SK-N-SH treated with all-trans-retinoic acid at 6 μM for 48 hours (cell line): ENCODE data around the gene RASL12.

ENCODE experiments used
- ATAC-seq: fragments of 200-7000 bp; cut with Tn5 transposase; 3 replicates; pipeline ENCODE4 v1.9.1; 2020; ENCODE audit warnings: mild to moderate bottlenecking, moderate library complexity
- ARNTL ChIP-seq: fragments of 450-650 bp; formaldehyde crosslinking; IDR thresholded peaks from 2 replicates; pipeline ENCODE4 v1.5.0; 2020; ENCODE audit warnings: low read depth, mild to moderate bottlenecking, moderate library complexity, borderline replicate concordance
- BACH2 ChIP-seq: fragments of 250-450 bp; sonication (Bioruptor Pico); IDR thresholded peaks from 2 replicates; pipeline ENCODE4 v1.9.0; 2021; ENCODE audit warnings: mild to moderate bottlenecking, borderline replicate concordance
- CSDC2 ChIP-seq: fragments of 250-450 bp; sonication (Bioruptor Pico); IDR thresholded peaks from 2 replicates; pipeline ENCODE4 v1.5.0; 2020; ENCODE audit warnings: mild to moderate bottlenecking, moderate library complexity
- ESRRG ChIP-seq: fragments of 250-450 bp; sonication (Bioruptor Pico); IDR thresholded peaks from 2 replicates; pipeline ENCODE4 v1.6.1; 2021; ENCODE audit warnings: mild to moderate bottlenecking
- GLIS3 ChIP-seq: fragments of 250-450 bp; sonication (Bioruptor Pico); IDR thresholded peaks from 2 replicates; pipeline ENCODE4 v1.5.0; 2020; ENCODE audit warnings: mild to moderate bottlenecking, moderate library complexity
- ISL1 ChIP-seq: fragments of 250-450 bp; sonication (Bioruptor Pico); IDR thresholded peaks from 2 replicates; pipeline ENCODE4 v2.1.2; 2022; ENCODE audit warnings: mild to moderate bottlenecking, moderate library complexity
- OSR1 ChIP-seq: fragments of 250-450 bp; sonication (Bioruptor Pico); IDR thresholded peaks from 2 replicates; pipeline ENCODE4 v1.8.0; 2022; ENCODE audit warnings: moderate library complexity, mild to moderate bottlenecking, inconsistent platforms
- PPARA ChIP-seq: fragments of 250-450 bp; sonication (Bioruptor Pico); IDR thresholded peaks from 2 replicates; pipeline ENCODE4 v1.5.0; 2020; ENCODE audit warnings: mild to moderate bottlenecking, borderline replicate concordance
- RARB ChIP-seq: fragments of 250-450 bp; sonication (Bioruptor Pico); IDR thresholded peaks from 2 replicates; pipeline ENCODE4 v1.8.0; 2021; ENCODE audit warnings: mild to moderate bottlenecking, moderate library complexity
- SNAI2 ChIP-seq: fragments of 250-450 bp; sonication (Bioruptor Pico); IDR thresholded peaks from 2 replicates; pipeline ENCODE4 v1.5.0; 2020; ENCODE audit warnings: mild to moderate bottlenecking, moderate library complexity
- TCF4 ChIP-seq: fragments of 250-450 bp; sonication (Bioruptor Pico); IDR thresholded peaks from 2 replicates; pipeline ENCODE4 v1.8.0; 2021; ENCODE audit warnings: mild to moderate bottlenecking, moderate library complexity, borderline replicate concordance
- TOX ChIP-seq: fragments of 250-450 bp; sonication (Bioruptor Pico); IDR thresholded peaks from 2 replicates; pipeline ENCODE4 v1.8.0; 2021; ENCODE audit warnings: mild to moderate bottlenecking, moderate library complexity, borderline replicate concordance
- ZC3H10 ChIP-seq: fragments of 250-450 bp; sonication (Bioruptor Pico); IDR thresholded peaks from 2 replicates; pipeline ENCODE4 v1.5.1; 2021; ENCODE audit warnings: mild to moderate bottlenecking, moderate library complexity
- ZFP3 ChIP-seq: fragments of 250-450 bp; sonication (Bioruptor Pico); IDR thresholded peaks from 2 replicates; pipeline ENCODE4 v1.5.0; 2020; ENCODE audit warnings: mild to moderate bottlenecking, moderate library complexity
- ZFP30 ChIP-seq: fragments of 450-650 bp; formaldehyde crosslinking; IDR thresholded peaks from 2 replicates; pipeline ENCODE4 v1.5.0; 2022; ENCODE audit warnings: mild to moderate bottlenecking, moderate library complexity
- ZNF565 ChIP-seq: fragments of 450-650 bp; formaldehyde crosslinking; conservative IDR thresholded peaks from 2 replicates; pipeline ENCODE4 v1.5.0; 2020; ENCODE audit warnings: low read depth, mild to moderate bottlenecking, moderate library complexity
- ZNF70 ChIP-seq: fragments of 450-650 bp; formaldehyde crosslinking; IDR thresholded peaks from 2 replicates; pipeline ENCODE4 v1.5.0; 2020; ENCODE audit warnings: mild to moderate bottlenecking, moderate library complexity
- ZNF8 ChIP-seq: fragments of 450-650 bp; formaldehyde crosslinking; IDR thresholded peaks from 2 replicates; pipeline ENCODE4 v1.5.0; 2020; ENCODE audit warnings: mild to moderate bottlenecking, moderate library complexity
- TF ChIP-seq, protein P1 (sequence below): fragments of 250-450 bp; sonication (Bioruptor Pico); IDR thresholded peaks from 2 replicates; pipeline ENCODE4 v1.5.0; 2020; ENCODE audit warnings: mild to moderate bottlenecking, moderate library complexity
- TF ChIP-seq, protein P2 (sequence below): fragments of 250-450 bp; sonication (Bioruptor Pico); IDR thresholded peaks from 2 replicates; pipeline ENCODE4 v1.8.0; 2020; ENCODE audit warnings: mild to moderate bottlenecking, moderate library complexity, borderline replicate concordance
- TF ChIP-seq, protein P3 (sequence below): fragments of 250-450 bp; sonication (Bioruptor Pico); IDR thresholded peaks from 2 replicates; pipeline ENCODE4 v1.8.0; 2021; ENCODE audit warnings: low read depth, mild to moderate bottlenecking, moderate library complexity, borderline replicate concordance

Gene RASL12

DNA sequence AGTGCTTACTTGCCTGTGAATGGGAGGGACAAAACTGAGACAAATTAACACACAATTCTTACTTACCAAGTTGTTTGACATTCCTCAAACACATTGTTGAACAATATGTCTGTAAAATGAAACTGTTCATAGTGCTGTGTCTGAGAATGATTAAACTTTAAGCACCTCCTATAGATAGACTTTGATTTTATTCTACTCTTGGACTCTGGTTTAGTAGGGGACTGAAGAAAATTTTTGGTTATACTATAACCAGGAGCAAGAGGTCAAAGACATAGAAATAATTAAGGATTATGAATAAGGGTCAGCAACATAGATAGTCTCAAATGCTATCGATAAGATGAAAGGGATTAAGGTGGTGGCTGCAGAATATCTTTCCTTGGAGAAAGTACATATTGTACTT lies 30.5 kb downstream of the RASL12 start (continued):
- TF ChIP-seq GLIS3, result no peak
- no peak for TF ChIP-seq ZNF8 (CRISPR knock-in tag)
- TF ChIP-seq ISL1 (CRISPR knock-in tag), result no peak
- TF ChIP-seq CSDC2 (CRISPR knock-in tag), result no peak
- no peak for TF ChIP-seq ESRRG (CRISPR knock-in tag)
- TF ChIP-seq ZC3H10, result no peak
- TF ChIP-seq, all 23 proteins: peak for 0

DNA sequence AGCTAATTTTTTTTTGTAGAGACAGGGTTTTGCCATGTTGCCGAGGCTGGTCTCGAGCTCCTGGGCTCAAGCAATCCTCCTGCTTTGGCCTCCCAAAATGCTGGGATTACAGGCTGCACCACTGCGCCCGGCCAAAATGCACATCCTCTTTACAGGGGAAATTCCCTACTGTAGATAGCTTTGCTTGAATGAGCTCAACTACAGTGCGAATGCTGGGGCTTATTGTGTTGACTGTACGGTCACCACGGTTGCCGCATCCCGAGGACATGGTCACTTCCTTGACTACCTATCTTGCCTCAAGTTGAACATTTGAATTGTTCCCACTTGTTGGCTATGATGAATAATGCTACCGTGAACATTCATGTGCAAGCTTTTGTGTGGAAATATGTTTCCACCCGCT lies 33.1 kb downstream of the RASL12 start:
- TF ChIP-seq ZNF565 (CRISPR knock-in tag) (no peak), TCF4 (no peak), ISL1 (CRISPR knock-in tag) (no peak), ZNF70 (no peak), ESRRG (CRISPR knock-in tag) (no peak), BACH2 (CRISPR knock-in tag) (no peak), ZC3H10 (no peak), ZFP30 (no peak), ZFP3 (CRISPR knock-in tag) (no peak), RARB (CRISPR knock-in tag) (no peak), CSDC2 (CRISPR knock-in tag) (no peak), SNAI2 (no peak), PPARA (no peak), OSR1 (CRISPR knock-in tag) (no peak), ZNF8 (CRISPR knock-in tag) (no peak)
- TF ChIP-seq, protein P1, sequence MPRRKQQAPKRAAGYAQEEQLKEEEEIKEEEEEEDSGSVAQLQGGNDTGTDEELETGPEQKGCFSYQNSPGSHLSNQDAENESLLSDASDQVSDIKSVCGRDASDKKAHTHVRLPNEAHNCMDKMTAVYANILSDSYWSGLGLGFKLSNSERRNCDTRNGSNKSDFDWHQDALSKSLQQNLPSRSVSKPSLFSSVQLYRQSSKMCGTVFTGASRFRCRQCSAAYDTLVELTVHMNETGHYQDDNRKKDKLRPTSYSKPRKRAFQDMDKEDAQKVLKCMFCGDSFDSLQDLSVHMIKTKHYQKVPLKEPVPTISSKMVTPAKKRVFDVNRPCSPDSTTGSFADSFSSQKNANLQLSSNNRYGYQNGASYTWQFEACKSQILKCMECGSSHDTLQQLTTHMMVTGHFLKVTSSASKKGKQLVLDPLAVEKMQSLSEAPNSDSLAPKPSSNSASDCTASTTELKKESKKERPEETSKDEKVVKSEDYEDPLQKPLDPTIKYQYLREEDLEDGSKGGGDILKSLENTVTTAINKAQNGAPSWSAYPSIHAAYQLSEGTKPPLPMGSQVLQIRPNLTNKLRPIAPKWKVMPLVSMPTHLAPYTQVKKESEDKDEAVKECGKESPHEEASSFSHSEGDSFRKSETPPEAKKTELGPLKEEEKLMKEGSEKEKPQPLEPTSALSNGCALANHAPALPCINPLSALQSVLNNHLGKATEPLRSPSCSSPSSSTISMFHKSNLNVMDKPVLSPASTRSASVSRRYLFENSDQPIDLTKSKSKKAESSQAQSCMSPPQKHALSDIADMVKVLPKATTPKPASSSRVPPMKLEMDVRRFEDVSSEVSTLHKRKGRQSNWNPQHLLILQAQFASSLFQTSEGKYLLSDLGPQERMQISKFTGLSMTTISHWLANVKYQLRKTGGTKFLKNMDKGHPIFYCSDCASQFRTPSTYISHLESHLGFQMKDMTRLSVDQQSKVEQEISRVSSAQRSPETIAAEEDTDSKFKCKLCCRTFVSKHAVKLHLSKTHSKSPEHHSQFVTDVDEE, result no peak
- TF ChIP-seq, protein P2, sequence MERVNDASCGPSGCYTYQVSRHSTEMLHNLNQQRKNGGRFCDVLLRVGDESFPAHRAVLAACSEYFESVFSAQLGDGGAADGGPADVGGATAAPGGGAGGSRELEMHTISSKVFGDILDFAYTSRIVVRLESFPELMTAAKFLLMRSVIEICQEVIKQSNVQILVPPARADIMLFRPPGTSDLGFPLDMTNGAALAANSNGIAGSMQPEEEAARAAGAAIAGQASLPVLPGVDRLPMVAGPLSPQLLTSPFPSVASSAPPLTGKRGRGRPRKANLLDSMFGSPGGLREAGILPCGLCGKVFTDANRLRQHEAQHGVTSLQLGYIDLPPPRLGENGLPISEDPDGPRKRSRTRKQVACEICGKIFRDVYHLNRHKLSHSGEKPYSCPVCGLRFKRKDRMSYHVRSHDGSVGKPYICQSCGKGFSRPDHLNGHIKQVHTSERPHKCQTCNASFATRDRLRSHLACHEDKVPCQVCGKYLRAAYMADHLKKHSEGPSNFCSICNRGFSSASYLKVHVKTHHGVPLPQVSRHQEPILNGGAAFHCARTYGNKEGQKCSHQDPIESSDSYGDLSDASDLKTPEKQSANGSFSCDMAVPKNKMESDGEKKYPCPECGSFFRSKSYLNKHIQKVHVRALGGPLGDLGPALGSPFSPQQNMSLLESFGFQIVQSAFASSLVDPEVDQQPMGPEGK (CRISPR knock-in tag), result no peak
- TF ChIP-seq, protein P3, sequence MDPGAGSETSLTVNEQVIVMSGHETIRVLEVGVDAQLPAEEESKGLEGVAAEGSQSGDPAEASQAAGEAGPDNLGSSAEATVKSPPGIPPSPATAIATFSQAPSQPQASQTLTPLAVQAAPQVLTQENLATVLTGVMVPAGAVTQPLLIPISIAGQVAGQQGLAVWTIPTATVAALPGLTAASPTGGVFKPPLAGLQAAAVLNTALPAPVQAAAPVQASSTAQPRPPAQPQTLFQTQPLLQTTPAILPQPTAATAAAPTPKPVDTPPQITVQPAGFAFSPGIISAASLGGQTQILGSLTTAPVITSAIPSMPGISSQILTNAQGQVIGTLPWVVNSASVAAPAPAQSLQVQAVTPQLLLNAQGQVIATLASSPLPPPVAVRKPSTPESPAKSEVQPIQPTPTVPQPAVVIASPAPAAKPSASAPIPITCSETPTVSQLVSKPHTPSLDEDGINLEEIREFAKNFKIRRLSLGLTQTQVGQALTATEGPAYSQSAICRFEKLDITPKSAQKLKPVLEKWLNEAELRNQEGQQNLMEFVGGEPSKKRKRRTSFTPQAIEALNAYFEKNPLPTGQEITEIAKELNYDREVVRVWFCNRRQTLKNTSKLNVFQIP (CRISPR knock-in tag), result no peak
- no peak for ATAC-seq

DNA sequence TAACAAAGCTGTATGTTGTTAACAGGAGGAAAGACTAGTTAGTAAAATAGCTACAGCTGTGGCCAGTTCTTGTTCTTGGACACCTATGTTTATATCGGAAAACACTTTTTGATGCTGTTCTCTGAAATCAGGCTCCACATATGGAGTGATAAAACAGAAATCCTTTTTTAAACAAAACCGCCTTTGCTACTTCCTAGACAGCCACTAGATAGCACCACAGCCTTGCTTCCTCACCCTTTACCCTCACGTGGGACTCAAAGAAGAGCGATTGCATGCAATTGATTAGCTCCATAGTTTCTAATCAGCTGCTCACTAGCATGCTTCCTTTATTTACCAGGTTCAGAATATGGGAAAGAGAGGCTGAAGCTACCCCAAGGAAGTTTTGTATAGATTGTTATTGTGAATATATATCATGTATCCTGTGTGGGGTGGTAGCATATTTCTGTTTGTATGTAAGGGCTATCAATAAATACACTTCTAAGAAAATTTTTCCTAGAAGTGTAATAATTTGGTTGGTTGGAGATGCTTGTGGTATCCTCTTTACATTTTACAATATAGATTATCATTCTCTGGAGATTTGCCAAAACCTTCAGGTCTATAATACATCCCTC lies 34.0 kb downstream of the RASL12 start:
- ATAC-seq, result peak; percentile 68
- TF ChIP-seq ESRRG (CRISPR knock-in tag), result no peak
- TF ChIP-seq BACH2 (CRISPR knock-in tag), result no peak
- no peak for TF ChIP-seq OSR1 (CRISPR knock-in tag)
- no peak for TF ChIP-seq ZNF8 (CRISPR knock-in tag)
- TF ChIP-seq TCF4, result no peak
- no peak for TF ChIP-seq ARNTL (CRISPR knock-in tag)
- TF ChIP-seq, protein P3 (CRISPR knock-in tag), result no peak
- no peak for TF ChIP-seq ZFP3 (CRISPR knock-in tag)
- no peak for TF ChIP-seq TOX
- no peak for TF ChIP-seq ZC3H10
